ENCODE measurements around the gene CFTR. TPM values are rescaled to one million over a fixed set of nuclear protein-coding genes. Genes with fewer than 3 reads are reported as not detected.

Gene CFTR
- total RNA-seq, 2 experiments from 2014 or later: not detected

DNA sequence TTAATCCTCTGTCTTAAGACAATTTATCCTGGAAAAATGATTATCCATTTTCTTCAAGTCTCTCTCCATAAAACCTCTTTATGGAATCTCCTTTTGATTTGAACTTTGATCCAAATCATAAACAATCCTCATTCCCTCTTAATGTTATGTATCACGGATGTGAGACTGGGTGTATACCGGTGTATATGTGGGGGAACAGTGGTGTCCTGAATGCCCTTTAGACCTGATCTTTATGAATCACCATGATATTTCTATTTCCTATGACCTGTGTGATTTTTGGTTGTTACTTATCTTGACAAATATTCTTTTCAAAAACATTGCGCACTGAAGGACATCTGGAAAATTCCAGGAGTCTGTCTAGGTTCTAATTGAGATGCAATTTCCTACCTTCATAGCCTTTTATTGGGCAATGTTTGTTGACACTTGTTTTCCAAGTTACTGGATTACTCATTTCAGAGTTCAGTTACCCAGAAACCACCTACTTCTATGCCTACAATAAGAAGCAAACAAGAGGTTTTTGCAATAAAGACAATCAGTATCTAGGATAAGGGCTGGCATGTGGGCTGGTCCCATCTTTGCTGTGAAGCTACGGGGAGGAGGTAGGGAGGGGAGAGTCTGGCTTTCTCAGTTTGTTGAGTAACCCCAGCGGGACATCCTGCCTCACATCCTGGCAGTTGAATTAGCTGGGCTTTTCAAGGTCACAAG lies 203.0 kb downstream of the CFTR start:
- Histone ChIP-seq H3K9me3 (ENCODE audit: control insufficient read depth in 1 of 2, insufficient read depth in 1 of 2, low read length in 2 of 2) (no peaks in the 10 kb centered on the region), H3K27me3 (ENCODE audit: control insufficient read depth in 1 of 2, insufficient read depth in 2 of 2, low read length in 2 of 2) (no peaks in the 10 kb centered on the region), H3K4me3 (ENCODE audit: low read length) (no peak overlapping the region), H3K36me3 (ENCODE audit: insufficient read depth, low read length) (no peaks in the 10 kb centered on the region), H3K4me1 (ENCODE audit: insufficient read depth, low read length) (no peaks in the 10 kb centered on the region), H3K27ac (ENCODE audit: low read depth in 1 of 2, low read length in 2 of 2) (no peak overlapping the region)
- Mint-ChIP-seq H3K4me3 (no peak overlapping the region), H3K4me1 (ENCODE audit: low read depth) (no peaks in the 10 kb centered on the region), H3K9me3 (no peaks in the 10 kb centered on the region), H3K36me3 (ENCODE audit: low read depth) (no peaks in the 10 kb centered on the region), H3K27ac (no peak overlapping the region), H3K27me3 (no peaks in the 10 kb centered on the region)
- TF ChIP-seq, protein P1, sequence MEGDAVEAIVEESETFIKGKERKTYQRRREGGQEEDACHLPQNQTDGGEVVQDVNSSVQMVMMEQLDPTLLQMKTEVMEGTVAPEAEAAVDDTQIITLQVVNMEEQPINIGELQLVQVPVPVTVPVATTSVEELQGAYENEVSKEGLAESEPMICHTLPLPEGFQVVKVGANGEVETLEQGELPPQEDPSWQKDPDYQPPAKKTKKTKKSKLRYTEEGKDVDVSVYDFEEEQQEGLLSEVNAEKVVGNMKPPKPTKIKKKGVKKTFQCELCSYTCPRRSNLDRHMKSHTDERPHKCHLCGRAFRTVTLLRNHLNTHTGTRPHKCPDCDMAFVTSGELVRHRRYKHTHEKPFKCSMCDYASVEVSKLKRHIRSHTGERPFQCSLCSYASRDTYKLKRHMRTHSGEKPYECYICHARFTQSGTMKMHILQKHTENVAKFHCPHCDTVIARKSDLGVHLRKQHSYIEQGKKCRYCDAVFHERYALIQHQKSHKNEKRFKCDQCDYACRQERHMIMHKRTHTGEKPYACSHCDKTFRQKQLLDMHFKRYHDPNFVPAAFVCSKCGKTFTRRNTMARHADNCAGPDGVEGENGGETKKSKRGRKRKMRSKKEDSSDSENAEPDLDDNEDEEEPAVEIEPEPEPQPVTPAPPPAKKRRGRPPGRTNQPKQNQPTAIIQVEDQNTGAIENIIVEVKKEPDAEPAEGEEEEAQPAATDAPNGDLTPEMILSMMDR (IDR thresholded peaks at IDR 0.05): no peak
- intact Hi-C loops (cut with DNase I, micrococcal nuclease): no loop called here
- DNase-seq (no peak), ATAC-seq (ENCODE audit: poor library complexity) (no peak)
- POLR2A ChIA-PET: no interaction called here
- CTCF ChIA-PET: no interaction called here

DNA sequence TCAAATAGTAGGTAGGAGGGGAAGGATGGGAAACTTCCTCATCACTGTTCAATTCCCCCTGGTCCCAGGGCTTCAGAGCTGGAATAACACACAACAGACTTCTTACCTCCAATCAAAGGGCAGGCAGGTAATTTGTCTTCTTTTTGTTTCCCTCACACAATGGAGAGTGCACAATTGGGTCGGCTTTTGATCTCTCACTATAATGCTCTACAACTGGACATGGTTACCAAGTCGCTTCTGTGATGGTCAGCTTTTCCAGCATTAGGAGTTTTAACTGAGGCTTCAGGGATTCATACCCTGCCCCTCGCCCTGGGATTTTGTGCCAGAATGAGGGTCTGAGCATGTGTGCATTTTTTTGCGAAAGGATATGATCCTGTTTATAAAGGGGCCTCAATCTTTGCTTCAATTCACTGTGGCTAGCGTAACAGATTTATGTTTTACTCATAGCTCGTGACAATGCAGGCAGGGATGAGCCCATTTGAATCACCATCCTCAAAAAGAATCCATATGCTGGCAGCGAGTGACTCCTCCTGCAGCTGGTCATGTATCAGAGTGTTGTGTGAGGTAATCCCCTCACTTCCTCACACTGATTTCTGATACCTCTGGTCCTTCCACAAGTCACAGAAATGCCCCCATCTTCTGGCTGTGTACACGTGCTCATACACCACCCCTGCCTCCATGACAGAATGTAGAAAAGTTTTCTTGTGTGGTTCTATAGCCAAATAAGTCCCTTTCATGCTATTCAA lies 203.8 kb downstream of the CFTR start:
- Histone ChIP-seq H3K36me3 (ENCODE audit: insufficient read depth, low read length) (no peaks in the 10 kb centered on the region), H3K27ac (ENCODE audit: low read depth in 1 of 2, low read length in 2 of 2) (no peak overlapping the region), H3K27me3 (ENCODE audit: control insufficient read depth in 1 of 2, insufficient read depth in 2 of 2, low read length in 2 of 2) (no peaks in the 10 kb centered on the region), H3K4me1 (ENCODE audit: insufficient read depth, low read length) (no peaks in the 10 kb centered on the region), H3K4me3 (ENCODE audit: low read length) (no peak overlapping the region), H3K9me3 (ENCODE audit: control insufficient read depth in 1 of 2, insufficient read depth in 1 of 2, low read length in 2 of 2) (no peaks in the 10 kb centered on the region)
- Mint-ChIP-seq H3K9me3 (no peaks in the 10 kb centered on the region), H3K4me1 (ENCODE audit: low read depth) (no peaks in the 10 kb centered on the region), H3K4me3 (no peak overlapping the region), H3K36me3 (ENCODE audit: low read depth) (no peaks in the 10 kb centered on the region), H3K27ac (no peak overlapping the region), H3K27me3 (no peaks in the 10 kb centered on the region)
- DNase-seq (no peak), ATAC-seq (ENCODE audit: poor library complexity) (no peak)
- TF ChIP-seq, protein P1 (IDR thresholded peaks at IDR 0.05): no peak
- ChIA-PET CTCF (no interaction called here), POLR2A (no interaction called here)
- intact Hi-C loops (cut with DNase I, micrococcal nuclease): no loop called here

DNA sequence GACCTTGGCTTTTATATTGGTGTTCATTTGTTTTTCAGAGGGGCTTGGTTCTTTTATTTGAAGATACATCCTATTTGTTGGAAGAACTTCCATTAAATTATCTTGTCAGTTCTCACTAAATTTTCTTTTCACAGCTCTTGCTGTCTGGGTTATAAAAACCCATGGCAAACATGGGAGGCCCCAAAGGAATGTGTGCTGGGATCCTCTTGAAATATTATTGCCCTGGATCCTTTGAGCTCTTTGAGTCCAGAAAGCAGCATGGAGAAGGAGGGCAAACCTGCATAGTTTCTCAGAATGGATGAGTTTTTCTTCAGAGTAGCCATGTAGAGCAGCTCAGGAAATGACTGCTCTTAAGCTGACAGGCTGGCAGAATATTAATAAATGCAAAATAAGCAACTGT lies 206.0 kb downstream of the CFTR start:
- H3K27ac Mint-ChIP-seq: no peak overlapping the region
- H3K27me3 Mint-ChIP-seq: peaks cover 9% of the 10 kb centered on the region
- Histone ChIP-seq H3K4me1 (ENCODE audit: insufficient read depth, low read length) (no peaks in the 10 kb centered on the region), H3K27me3 (ENCODE audit: control insufficient read depth in 1 of 2, insufficient read depth in 2 of 2, low read length in 2 of 2) (no peaks in the 10 kb centered on the region), H3K36me3 (ENCODE audit: insufficient read depth, low read length) (no peaks in the 10 kb centered on the region), H3K9me3 (ENCODE audit: control insufficient read depth in 1 of 2, insufficient read depth in 1 of 2, low read length in 2 of 2) (peaks cover 0 to 2% of the 10 kb centered on the region in 2 experiments), H3K27ac (ENCODE audit: low read depth in 1 of 2, low read length in 2 of 2) (no peak overlapping the region), H3K4me3 (ENCODE audit: low read length) (no peak overlapping the region)
- ChIA-PET CTCF (no interaction called here), POLR2A (no interaction called here)
- intact Hi-C loops (cut with DNase I, micrococcal nuclease): no loop called here
- H3K4me3 Mint-ChIP-seq: no peak overlapping the region
- TF ChIP-seq, protein P1 (IDR thresholded peaks at IDR 0.05): no peak
- DNase-seq: no peak
- no peaks in the 10 kb centered on the region for H3K36me3 Mint-ChIP-seq (ENCODE audit: low read depth)
- no peaks in the 10 kb centered on the region for H3K9me3 Mint-ChIP-seq
- no peaks in the 10 kb centered on the region for H3K4me1 Mint-ChIP-seq (ENCODE audit: low read depth)
- no peak for ATAC-seq (ENCODE audit: poor library complexity)

Data from CD4-positive, alpha-beta T cell (primary cell).